GM13976 (cell line): ENCODE data around the gene GADD45A.
"Not testable (repeated sequence)": the region's sequence is repeated elsewhere in the genome, so short reads cannot be mapped to it uniquely, and the experiment has no call there.

ENCODE experiments used
- DNase-seq: peaks from one replicate; pipeline ENCODE4 v3.0.0; 2012; ENCODE audit warnings: low spot score
- in situ Hi-C: fragments of 300-500 bp; cut with MboI; formaldehyde crosslinking; loops from one replicate; pipeline ENCODE4 v1.12.0; 2022; ENCODE audit warnings: low sequenced_read_pairs, mixed read lengths, inconsistent platforms; ENCODE audit not compliant: unreplicated experiment
- TF ChIP-seq, protein P1 (sequence below): IDR thresholded peaks from 2 replicates; pipeline ENCODE4 v1.5.1; 2012; ENCODE audit warnings: borderline replicate concordance, mild to moderate bottlenecking; ENCODE audit not compliant: insufficient read depth; ENCODE audit errors: extremely low read depth, missing control alignments, control extremely low read depth

The GADD45A gene

DNA sequence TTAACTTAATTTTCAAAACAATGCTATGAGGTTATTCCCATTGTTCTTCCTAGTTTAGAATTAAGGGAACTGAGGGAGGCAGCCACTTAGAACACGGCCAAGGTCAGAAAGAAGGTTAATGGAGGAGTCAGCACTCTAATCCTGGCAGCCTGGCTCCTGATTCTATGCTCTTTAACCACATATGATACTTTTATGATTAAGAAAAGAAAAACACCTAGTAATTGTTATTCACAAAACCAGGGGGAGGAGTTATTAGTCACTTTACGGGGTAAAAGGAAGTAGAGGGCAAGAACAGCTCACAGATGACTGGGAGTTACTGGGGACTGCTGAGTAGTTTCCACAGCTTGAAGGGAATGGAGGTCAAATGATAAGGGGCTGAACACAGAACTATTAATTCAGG is 38.6 kb downstream of the GADD45A start:
- in situ Hi-C loops, result no loop called here
- no peak for DNase-seq
- TF ChIP-seq, protein P1, sequence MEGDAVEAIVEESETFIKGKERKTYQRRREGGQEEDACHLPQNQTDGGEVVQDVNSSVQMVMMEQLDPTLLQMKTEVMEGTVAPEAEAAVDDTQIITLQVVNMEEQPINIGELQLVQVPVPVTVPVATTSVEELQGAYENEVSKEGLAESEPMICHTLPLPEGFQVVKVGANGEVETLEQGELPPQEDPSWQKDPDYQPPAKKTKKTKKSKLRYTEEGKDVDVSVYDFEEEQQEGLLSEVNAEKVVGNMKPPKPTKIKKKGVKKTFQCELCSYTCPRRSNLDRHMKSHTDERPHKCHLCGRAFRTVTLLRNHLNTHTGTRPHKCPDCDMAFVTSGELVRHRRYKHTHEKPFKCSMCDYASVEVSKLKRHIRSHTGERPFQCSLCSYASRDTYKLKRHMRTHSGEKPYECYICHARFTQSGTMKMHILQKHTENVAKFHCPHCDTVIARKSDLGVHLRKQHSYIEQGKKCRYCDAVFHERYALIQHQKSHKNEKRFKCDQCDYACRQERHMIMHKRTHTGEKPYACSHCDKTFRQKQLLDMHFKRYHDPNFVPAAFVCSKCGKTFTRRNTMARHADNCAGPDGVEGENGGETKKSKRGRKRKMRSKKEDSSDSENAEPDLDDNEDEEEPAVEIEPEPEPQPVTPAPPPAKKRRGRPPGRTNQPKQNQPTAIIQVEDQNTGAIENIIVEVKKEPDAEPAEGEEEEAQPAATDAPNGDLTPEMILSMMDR, result no peak

DNA sequence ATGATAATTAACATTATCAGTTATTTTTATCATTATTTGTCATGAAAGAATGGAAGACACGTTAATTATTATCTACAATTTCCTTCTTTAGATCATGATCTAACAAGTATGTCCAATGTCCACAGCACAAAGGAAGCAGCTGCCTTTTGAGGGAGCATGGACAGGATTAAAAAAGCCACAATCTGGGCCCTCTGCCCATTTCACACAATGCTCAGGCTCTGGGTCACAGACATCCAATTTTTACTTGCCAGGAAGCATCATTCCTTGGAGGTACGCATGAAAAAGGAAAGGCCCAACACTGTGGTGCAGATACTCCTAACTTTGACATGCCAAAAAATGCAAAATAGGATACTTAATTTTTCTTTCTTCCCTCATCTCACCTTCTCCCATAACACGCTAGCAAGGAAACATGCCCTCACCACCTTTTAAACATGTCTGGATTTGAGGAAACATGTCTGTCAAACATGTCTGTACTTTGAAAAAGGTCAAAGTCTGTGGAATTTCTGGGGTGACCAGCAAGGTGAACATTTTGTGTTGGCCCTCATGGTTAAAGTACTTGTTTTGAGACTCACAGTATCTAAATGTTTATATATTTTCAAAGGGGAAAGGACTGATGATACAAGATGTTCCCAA is 40.0 kb downstream of the GADD45A start:
- in situ Hi-C loops, result no loop called here
- TF ChIP-seq, protein P1, result no peak
- no peak for DNase-seq

DNA sequence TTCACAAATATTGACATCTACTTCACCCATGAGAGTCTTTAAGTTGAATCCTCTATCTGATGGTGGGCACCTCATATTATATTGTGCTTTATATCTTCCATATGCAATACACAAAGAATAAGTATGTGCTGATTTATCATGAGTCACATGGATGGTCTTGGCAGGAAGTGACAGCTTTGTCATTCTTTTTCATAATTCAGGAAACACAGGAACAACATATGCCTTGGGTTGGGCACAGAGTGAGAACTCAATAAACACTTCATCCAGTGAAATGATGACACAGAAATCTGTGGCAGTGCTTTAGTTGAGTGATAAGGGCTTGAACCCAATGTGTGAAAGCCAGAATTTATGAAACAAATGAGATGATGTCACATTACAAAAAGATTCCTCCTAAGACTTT is 41.2 kb downstream of the GADD45A start:
- DNase-seq, result no peak
- TF ChIP-seq, protein P1, result no peak
- in situ Hi-C loops, result no loop called here

DNA sequence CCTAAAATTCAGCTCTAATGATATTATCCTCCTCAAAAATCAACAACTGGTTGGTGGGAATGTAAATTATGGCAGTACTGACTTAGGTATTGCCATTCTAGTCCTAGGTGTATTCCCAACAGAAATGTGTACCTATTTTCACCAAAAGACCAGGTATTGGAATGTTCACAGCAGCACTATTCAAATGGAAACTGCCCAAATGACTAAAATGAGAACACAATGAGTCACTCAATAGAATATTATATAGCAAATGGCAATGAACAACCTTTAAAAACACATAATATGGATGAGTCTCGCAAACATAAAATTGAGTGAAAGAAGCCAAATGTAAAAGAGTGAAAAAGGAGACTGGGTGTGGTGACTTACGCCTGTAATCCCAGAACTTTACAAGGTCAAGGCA is 44.9 kb downstream of the GADD45A start:
- no peak for DNase-seq
- in situ Hi-C loops, result no loop called here
- TF ChIP-seq, protein P1, result no peak

DNA sequence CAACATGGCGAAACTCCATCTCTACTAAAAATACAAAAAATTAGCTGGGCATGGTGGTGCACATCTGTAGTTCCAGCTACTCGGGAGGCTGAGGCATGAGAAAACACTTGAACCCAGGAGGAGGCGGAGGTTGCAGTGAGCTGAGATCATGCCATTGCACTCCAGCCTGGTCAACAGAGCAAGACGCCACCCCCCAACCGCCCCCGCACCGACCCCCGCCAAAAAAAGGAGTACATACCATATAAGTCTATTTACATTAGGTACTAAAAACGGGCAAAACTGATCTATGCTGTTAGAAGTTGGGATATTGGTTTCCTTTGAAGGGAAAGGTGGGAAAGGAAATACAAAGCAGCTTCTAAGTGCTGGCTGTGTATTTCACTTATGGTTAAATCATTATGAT is 45.3 kb downstream of the GADD45A start:
- in situ Hi-C loops, result not testable (repeated sequence)

DNA sequence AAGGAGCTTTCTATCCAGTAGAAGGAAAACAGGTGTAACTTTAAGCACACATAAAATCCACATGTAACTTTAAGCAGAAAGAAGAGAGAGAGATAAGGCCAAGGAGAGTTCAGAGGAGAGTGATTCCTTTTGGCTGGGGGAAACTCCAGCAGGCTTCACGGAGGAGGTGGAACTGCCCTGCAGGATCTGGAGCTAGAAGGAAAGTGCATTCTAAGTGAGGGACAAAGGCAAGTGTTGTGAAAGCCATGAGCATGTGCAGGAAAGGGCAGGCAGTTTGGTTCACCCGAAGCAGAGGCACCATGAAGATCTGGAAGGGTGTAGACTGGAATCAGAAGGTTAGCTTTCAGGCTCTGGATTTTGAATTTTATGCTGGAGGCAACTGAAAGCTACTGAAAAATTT is 46.3 kb downstream of the GADD45A start:
- in situ Hi-C loops, result no loop called here
- TF ChIP-seq, protein P1, result no peak
- no peak for DNase-seq

More for the DNA sequence above, 45.3 kb downstream of the GADD45A start:
- DNase-seq, result not testable (repeated sequence)

DNA sequence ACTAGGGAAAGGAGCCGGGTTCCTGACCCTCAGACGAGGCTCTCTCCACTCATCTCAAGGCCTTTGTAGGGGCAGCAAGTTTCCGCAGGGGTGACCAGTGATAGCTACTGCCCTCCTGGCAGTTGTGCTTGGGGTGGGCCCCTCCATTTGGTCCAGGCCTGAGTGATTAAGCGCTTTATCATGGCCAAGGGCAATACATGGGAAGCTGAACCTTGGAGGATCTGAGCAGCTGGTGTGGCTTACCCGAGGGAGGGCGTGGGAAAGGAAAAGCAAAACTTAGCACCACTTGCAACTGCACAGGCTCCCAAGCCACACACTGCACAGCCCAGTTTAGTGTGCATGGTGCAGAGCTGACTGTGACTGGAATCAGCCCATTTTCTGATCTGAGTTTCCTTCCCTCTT is 47.8 kb downstream of the GADD45A start:
- in situ Hi-C loops, result no loop called here
- no peak for DNase-seq
- TF ChIP-seq, protein P1, result no peak
